SK-N-MC (cell line): ENCODE measurements around the gene CCDC47.
A peak's percentile ranks its signal among the peaks of the same experiment; 100 is the strongest.

ENCODE experiments used
- DNase-seq: peaks from one replicate; pipeline ENCODE4 v3.0.0-alpha.2; 2011; ENCODE audit warnings: low read depth, low spot score
- H3K27ac ChIP-seq: fragments of 200-600 bp; sonication (generic); 2 replicates; pipeline ENCODE4 v1.5.1; 2016; ENCODE audit warnings: mixed run types
- H3K36me3 ChIP-seq: fragments of 200-600 bp; sonication (generic); 2 replicates; pipeline ENCODE4 v1.6.1; 2017; ENCODE audit warnings: antibody characterized with exemption, low read length, mixed read lengths; ENCODE audit not compliant: insufficient read depth
- H3K4me3 ChIP-seq: fragments of 200-600 bp; sonication (generic); 2 replicates; pipeline ENCODE4 v1.5.1; 2016
- H3K9ac ChIP-seq: fragments of 200-600 bp; sonication (generic); 2 replicates; pipeline ENCODE4 v1.8.0; 2017; ENCODE audit warnings: mixed run types, mixed read lengths; ENCODE audit not compliant: insufficient read length
- H3K9me3 ChIP-seq: fragments of 200-600 bp; sonication (generic); 2 replicates; pipeline ENCODE4 v1.6.1; 2017; ENCODE audit warnings: low read depth, mild to moderate bottlenecking, antibody characterized with exemption, low read length, moderate library complexity, mixed read lengths
- EZH2 ChIP-seq: fragments of 200-600 bp; sonication (generic); IDR thresholded peaks from one replicate; pipeline ENCODE4 v1.6.1; 2017; ENCODE audit warnings: antibody characterized with exemption
- FOXP2 ChIP-seq: optimal IDR thresholded peaks from 2 replicates; pipeline ENCODE3; 2011; ENCODE audit warnings: mild to moderate bottlenecking, moderate library complexity; ENCODE audit not compliant: insufficient read depth; ENCODE audit errors: extremely low read length, control extremely low read depth
- POLR2AphosphoS5 ChIP-seq: IDR thresholded peaks from 2 replicates; pipeline ENCODE4 v1.6.1; 2012; ENCODE audit warnings: mild to moderate bottlenecking, low read depth, low read length, borderline replicate concordance

Gene CCDC47

DNA sequence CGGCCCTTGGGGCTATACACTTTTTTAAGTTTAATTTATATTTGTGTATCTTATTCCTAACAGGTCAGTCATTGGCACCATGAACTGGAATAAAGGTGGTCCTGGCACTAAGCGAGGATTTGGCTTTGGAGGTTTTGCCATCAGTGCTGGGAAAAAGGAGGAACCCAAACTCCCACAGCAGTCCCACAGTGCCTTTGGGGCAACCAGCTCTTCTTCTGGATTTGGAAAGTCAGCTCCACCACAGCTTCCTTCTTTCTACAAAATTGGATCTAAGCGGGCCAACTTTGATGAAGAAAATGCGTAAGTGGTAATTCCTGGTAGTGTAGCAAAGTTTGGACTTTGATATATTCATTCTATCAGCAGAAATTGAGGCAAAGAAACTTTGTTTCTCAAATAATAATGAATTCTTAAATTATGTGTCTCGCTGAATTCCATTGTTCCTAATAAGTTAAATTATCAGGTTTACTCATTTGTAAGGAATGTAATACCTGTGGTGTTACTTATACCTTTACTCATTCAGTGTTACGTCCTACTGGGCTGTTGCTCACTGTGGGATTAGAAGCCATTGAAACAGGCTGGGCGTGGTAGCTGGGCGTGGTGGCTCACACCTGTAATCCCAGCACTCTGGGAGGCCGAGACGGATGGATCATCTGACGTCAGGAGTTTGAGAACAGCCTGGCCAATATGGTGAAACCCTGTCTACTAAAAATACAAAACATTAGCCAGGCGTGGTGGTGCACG is 13.7 kb upstream of the CCDC47 start:
- H3K9me3 ChIP-seq = no peaks in the 10 kb centered on the region

DNA sequence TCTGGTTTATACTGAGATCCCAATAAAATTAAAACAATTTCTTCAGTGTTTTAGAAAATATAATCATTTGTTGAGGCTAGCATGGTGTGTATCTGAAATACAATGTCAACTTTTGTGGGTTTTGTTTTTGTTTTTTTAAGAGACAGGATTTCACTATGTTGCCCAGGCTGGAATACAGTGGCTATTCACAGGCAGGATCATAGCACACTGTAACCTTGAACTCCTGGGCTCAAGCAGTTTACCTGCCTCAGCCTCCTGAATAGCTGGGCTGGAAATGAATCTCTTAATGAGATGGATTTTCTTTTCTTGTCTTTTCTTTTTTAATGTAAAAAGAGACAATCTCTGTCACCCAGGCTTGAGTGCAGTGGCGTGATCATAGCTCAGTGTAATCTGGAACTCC is 12.7 kb upstream of the CCDC47 start:
- Histone ChIP-seq H3K27ac (no peak overlapping the region), H3K4me3 (no peak overlapping the region), H3K36me3 (peaks cover 89% of the 10 kb centered on the region), H3K9ac (no peak overlapping the region), H3K9me3 (no peaks in the 10 kb centered on the region)
- DNase-seq = no peak
- TF ChIP-seq POLR2AphosphoS5 = no peak
- no peak for TF ChIP-seq EZH2
- TF ChIP-seq FOXP2 = no peak

More for the DNA sequence above, 13.7 kb upstream of the CCDC47 start:
- Histone ChIP-seq H3K27ac (no peak overlapping the region), H3K36me3 (peaks cover 97% of the 10 kb centered on the region), H3K4me3 (no peak overlapping the region), H3K9ac (no peak overlapping the region)
- TF ChIP-seq EZH2 = no peak
- no peak for TF ChIP-seq POLR2AphosphoS5
- TF ChIP-seq FOXP2 = no peak
- DNase-seq = no peak

DNA sequence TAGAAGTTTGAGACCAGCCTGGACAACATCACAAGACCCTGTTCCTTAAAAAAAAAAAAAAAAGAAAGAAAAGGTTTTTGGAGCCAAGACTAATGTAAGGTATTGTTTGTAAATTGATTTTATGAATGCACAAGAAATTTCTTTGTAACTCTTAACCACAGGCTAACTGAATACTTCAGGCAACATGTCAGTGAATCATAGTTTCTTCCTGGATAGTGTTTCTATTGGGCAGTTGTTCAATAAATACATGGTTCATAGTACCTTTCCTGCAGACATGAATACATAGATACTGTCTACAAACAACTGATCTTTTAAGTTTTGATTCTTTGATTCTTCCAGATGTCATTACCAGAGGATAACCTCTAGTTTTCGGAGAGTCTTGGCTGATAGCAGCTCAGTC is 12.2 kb upstream of the CCDC47 start:
- no peak for TF ChIP-seq EZH2
- DNase-seq = no peak
- Histone ChIP-seq H3K27ac (no peak overlapping the region), H3K4me3 (no peak overlapping the region), H3K9me3 (no peaks in the 10 kb centered on the region), H3K9ac (no peak overlapping the region), H3K36me3 (peaks cover 89% of the 10 kb centered on the region)

DNA sequence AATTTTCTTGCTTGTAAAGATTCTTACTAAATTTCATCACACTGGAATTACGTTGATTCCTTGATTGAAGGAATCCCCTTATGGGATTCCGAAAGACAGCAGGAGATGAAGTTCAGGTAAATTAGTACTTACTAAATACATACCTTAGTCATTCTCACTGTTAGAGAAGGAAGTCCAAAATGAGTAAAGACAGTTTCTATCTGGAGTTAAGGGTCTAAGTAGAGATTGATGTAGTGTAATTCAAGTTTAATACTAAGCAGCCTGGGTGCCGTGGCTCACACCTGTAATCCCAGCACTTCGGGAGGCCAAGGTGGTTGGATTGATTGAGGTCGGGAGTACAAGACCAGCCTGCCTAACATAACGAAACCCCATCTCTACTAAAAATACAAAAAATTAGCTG is 10.1 kb upstream of the CCDC47 start:
- TF ChIP-seq FOXP2 (no peak), POLR2AphosphoS5 (no peak), EZH2 (no peak)
- Histone ChIP-seq H3K27ac (no peak overlapping the region), H3K9ac (no peak overlapping the region), H3K4me3 (no peak overlapping the region), H3K9me3 (no peaks in the 10 kb centered on the region), H3K36me3 (peaks cover 90% of the 10 kb centered on the region)
- DNase-seq = no peak

DNA sequence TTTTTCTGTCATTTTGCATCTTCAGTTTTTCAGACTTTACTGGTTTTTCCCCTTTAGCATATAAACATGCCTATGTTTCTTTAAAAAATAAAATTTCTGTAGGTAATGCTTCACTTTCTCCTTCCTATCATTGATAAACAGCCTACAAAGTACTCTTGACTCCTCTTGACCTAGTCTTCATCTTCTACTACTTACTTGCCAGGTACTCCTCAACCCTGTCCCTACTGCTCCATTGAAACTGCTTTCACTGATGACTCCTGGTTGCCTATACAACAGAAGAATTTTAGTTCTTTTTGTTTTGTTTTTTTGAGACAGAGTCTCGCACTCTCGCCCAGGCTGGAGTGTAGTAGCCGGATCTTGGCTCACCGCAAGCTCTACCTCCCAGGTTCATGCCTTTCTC is 7.5 kb upstream of the CCDC47 start:
- H3K36me3 ChIP-seq = peaks cover 90% of the 10 kb centered on the region
- H3K27ac ChIP-seq = no peak overlapping the region
- peak overlapping the region; percentile 26 for H3K9ac ChIP-seq
- no peak for DNase-seq
- H3K4me3 ChIP-seq = no peak overlapping the region
- no peaks in the 10 kb centered on the region for H3K9me3 ChIP-seq
- TF ChIP-seq POLR2AphosphoS5 (no peak), EZH2 (no peak), FOXP2 (no peak)

DNA sequence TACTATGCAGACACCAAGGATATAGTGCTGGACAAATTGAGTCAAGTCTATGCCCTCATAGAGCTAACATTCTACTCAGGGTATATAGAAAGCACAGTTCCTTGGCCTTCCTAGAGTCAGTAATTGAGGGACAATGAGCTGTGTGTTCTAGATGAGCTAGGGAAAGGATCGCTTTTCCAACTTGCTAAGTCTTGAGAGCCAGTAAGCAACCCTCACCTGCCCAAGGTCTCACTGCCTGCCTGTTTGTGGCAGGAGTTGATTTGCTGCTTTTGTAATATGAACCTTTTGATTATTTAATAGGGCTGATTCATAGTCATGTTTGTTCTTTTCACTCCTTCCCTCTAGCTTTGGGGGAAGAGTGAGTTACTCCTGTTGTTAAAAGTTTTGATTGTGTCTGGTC is 7.1 kb upstream of the CCDC47 start:
- no peaks in the 10 kb centered on the region for H3K9me3 ChIP-seq
- peak overlapping the region; percentile 26 for H3K9ac ChIP-seq
- no peak overlapping the region for H3K27ac ChIP-seq
- DNase-seq = no peak
- no peak overlapping the region for H3K4me3 ChIP-seq
- no peak for TF ChIP-seq POLR2AphosphoS5
- TF ChIP-seq EZH2 = no peak
- TF ChIP-seq FOXP2 = no peak
- peaks cover 89% of the 10 kb centered on the region for H3K36me3 ChIP-seq

DNA sequence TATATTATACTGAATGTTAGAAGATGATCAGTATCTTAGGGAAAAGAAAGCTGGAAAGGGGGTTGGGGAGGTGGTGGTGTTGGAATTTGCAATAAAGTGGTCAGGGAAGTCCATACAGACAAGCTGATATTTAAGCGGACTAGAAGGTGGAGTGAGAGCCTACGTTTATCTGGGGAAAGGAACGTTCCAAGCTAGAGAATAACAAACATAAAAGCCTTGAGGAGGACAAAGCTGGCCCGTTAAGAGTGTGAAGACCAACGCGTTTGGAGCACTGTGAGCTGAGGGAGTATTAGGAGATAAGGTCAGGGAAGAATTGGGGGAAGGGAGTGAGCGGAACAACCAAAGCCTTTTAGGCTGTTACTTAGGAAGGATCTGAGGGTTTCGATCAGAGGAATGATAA is 2.0 kb upstream of the CCDC47 start:
- peak overlapping the region; percentile 98 for H3K9ac ChIP-seq
- no peaks in the 10 kb centered on the region for H3K9me3 ChIP-seq
- peak overlapping the region; percentile 93 for H3K4me3 ChIP-seq
- no peak for DNase-seq
- TF ChIP-seq EZH2 (no peak), POLR2AphosphoS5 (no peak), FOXP2 (no peak)
- H3K27ac ChIP-seq = no peak overlapping the region
- peaks cover 60% of the 10 kb centered on the region for H3K36me3 ChIP-seq

DNA sequence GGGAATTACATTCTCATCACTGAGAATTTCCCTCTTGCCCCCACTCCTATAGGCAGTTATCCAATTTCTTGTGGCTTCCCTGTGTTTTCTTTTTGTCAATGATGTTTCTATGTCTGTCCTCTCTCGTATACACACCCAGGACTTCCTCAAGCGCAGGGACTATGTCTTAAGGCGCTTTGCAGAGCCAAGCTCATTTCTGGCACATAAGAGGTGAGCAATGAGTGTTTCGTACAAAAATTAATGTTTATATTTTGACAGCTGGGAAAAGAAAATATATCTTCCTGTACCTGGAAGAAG is 1.5 kb upstream of the CCDC47 start:
- no peaks in the 10 kb centered on the region for H3K9me3 ChIP-seq
- H3K27ac ChIP-seq = peak overlapping the region; percentile 99; the same call in 1 of the 2 replicates
- DNase-seq = no peak
- peaks cover 58% of the 10 kb centered on the region for H3K36me3 ChIP-seq
- peak overlapping the region; percentile 98 for H3K9ac ChIP-seq
- peak overlapping the region; percentile 93 for H3K4me3 ChIP-seq
- TF ChIP-seq POLR2AphosphoS5 = no peak
- no peak for TF ChIP-seq EZH2
- no peak for TF ChIP-seq FOXP2

DNA sequence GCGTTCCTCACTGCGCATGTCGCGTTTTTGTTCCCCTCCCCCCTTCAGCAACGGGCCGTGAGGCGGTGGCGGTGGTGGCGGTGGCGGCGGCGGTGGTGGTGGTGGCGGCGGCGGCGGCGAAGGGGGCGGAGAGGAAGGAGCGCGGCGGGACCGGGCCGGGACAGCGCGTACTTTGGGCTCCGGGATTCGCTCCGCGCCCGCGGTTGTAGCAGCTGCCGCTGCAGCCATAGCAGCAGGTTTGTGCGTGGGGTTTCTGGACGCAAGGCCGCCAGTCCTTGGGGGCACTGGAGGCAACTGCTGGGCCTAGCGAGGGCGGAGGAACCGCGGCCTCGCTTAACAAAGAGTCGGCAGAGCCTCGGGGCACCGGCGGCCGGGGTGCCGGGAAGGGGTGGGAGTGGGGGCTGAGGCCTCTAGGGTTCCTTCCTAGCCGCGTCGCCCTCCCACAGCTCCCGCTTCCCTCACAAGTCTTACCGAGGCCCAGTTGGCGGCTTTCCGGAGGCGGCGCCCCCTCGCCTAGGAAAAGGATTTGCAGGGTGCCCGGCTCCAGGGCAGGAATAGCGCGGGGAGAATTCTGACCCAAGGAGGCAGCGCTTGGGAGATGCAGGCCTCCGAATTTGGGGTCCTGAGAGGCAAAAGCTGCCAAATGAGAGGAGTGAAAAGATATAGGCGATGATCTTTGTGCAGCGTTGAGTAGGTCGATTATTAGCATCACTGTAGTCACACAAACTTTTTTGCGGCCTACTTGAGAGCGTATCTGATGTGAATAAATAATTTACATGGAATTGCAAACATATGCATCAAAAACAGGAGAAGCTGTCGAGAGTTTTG is 958 bp upstream of the CCDC47 start, which contains the start of gene DDX42:
DDX42 (plus strand) TSS at position 30 of the 828 bp plus-strand sequence. CDS start 12,880 bp downstream, outside the sequence.
- H3K27ac ChIP-seq = peak within 1 kb of the TSS; percentile 99
- H3K36me3 ChIP-seq = peaks cover 55% of the 10 kb centered on the region
- DNase-seq = no peak
- TF ChIP-seq FOXP2 (no peak), EZH2 (no peak), POLR2AphosphoS5 (no peak)
- no peaks in the 10 kb centered on the region for H3K9me3 ChIP-seq
- H3K4me3 ChIP-seq = peak within 1 kb of the TSS; percentile 93
- peak within 1 kb of the TSS; percentile 98 for H3K9ac ChIP-seq
